Endothelial cell (in vitro differentiated cells): Measurements from ENCODE around the gene XRCC1. TPM values are rescaled to one million over a fixed set of nuclear protein-coding genes. Genes with fewer than 3 reads are reported as not detected.
A peak's percentile ranks its signal among the peaks of the same experiment; 100 is the strongest.

Experiments
- DNase-seq: peaks from one replicate; pipeline ENCODE4 v3.0.0; 2021; ENCODE audit warnings: low spot score
- H3K27ac Mint-ChIP-seq: one replicate; pipeline ENCODE4 v1.8.0; 2021; ENCODE audit warnings: mixed read lengths, inconsistent platforms; ENCODE audit not compliant: unreplicated experiment
- H3K27me3 Mint-ChIP-seq: one replicate; pipeline ENCODE4 v1.8.0; 2021; ENCODE audit warnings: mild to moderate bottlenecking, moderate library complexity, mixed read lengths, inconsistent platforms; ENCODE audit not compliant: unreplicated experiment
- H3K36me3 Mint-ChIP-seq: one replicate; pipeline ENCODE4 v1.8.0; 2021; ENCODE audit warnings: mild to moderate bottlenecking, low read depth, mixed read lengths, inconsistent platforms; ENCODE audit not compliant: unreplicated experiment
- H3K4me1 Mint-ChIP-seq: one replicate; pipeline ENCODE4 v1.8.0; 2021; ENCODE audit warnings: mild to moderate bottlenecking, mixed read lengths, inconsistent platforms; ENCODE audit not compliant: unreplicated experiment
- H3K4me3 Mint-ChIP-seq: one replicate; pipeline ENCODE4 v1.8.0; 2021; ENCODE audit warnings: mild to moderate bottlenecking, mixed read lengths, inconsistent platforms; ENCODE audit not compliant: unreplicated experiment
- H3K9me3 Mint-ChIP-seq: one replicate; pipeline ENCODE4 v1.8.0; 2021; ENCODE audit warnings: mixed read lengths, inconsistent platforms; ENCODE audit not compliant: unreplicated experiment
- total RNA-seq: library from RNA; stranded (reverse); fragmentation: NEBNext Ultra II Directional; extraction: Animal tissue kit (Norgen Biotek cat#: 25700); gene quantifications from one replicate; pipeline ENCODE4 v1.2.1, GENCODE V29; 2021; ENCODE audit not compliant: unreplicated experiment
- TF ChIP-seq, protein P1 (sequence below): fragments of 200-600 bp; sonication (generic); IDR thresholded peaks from one replicate; pipeline ENCODE4 v1.5.0; 2021; ENCODE audit warnings: antibody characterized with exemption; ENCODE audit not compliant: unreplicated experiment

XRCC1 gene
- total RNA-seq, 1 donor from 2014 or later = 45.1 TPM

DNA sequence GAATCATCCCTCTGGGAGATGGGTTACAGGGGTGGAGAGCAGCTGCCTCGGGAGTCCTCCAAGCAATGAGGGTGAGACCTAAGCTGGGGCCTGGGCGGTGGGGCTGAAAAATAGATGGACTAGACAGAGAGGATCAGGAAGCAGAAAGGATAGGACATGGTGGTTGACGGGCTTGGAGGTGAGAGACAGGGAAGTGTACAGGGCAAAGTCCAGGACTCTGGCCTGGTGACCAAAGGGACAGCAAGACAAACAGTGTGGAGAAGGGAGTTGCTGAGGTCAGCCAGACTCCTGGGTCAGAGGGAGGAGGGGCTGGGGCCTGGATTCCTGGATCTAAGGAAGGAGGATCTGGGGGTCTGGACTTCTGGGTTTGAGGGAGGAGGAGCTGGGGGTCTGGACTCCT, 76.3 kb downstream of the XRCC1 start:
- Mint-ChIP-seq H3K27ac (no peak overlapping the region), H3K4me1 (peaks cover 16% of the 10 kb centered on the region), H3K9me3 (no peaks in the 10 kb centered on the region), H3K27me3 (peaks cover 14% of the 10 kb centered on the region), H3K4me3 (peak overlapping the region; percentile 26), H3K36me3 (peaks cover 31% of the 10 kb centered on the region)
- DNase-seq = no peak
- TF ChIP-seq, protein P1, sequence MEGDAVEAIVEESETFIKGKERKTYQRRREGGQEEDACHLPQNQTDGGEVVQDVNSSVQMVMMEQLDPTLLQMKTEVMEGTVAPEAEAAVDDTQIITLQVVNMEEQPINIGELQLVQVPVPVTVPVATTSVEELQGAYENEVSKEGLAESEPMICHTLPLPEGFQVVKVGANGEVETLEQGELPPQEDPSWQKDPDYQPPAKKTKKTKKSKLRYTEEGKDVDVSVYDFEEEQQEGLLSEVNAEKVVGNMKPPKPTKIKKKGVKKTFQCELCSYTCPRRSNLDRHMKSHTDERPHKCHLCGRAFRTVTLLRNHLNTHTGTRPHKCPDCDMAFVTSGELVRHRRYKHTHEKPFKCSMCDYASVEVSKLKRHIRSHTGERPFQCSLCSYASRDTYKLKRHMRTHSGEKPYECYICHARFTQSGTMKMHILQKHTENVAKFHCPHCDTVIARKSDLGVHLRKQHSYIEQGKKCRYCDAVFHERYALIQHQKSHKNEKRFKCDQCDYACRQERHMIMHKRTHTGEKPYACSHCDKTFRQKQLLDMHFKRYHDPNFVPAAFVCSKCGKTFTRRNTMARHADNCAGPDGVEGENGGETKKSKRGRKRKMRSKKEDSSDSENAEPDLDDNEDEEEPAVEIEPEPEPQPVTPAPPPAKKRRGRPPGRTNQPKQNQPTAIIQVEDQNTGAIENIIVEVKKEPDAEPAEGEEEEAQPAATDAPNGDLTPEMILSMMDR = no peak

DNA sequence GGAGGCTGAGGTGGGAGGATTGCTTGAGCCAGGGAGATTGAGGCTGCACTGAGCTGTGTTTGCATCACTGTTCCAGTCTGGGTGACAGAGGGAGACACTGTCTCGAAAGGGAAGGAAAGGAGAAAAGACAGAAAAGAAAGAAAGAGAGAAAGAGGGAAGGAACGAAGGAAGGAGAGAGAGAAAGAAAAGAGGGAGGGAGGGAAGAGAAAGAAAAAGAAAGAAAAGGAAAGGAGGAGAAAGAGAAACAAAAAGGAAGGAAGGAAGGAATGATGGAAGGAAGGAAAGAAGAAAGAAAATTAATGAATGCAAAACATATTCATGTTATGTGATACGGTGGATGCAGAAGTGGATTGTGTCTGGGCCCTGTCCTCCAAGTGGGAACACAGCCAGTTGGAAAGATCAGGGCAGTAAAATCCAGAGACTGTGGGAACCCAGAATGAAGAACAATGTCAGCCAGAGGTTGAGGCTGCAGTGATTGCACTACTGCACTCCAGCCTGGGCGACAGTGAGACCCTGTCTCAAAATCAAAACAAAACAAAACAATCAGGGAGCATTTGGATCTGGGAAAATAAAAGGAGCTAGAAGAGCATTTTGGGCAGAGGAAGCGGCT, 77.0 kb downstream of the XRCC1 start:
- TF ChIP-seq, protein P1 = no peak
- Mint-ChIP-seq H3K4me1 (peaks cover 12% of the 10 kb centered on the region), H3K27ac (no peak overlapping the region), H3K4me3 (peak overlapping the region; percentile 59), H3K27me3 (peaks cover 9% of the 10 kb centered on the region), H3K9me3 (no peaks in the 10 kb centered on the region), H3K36me3 (peaks cover 31% of the 10 kb centered on the region)
- DNase-seq = no peak

DNA sequence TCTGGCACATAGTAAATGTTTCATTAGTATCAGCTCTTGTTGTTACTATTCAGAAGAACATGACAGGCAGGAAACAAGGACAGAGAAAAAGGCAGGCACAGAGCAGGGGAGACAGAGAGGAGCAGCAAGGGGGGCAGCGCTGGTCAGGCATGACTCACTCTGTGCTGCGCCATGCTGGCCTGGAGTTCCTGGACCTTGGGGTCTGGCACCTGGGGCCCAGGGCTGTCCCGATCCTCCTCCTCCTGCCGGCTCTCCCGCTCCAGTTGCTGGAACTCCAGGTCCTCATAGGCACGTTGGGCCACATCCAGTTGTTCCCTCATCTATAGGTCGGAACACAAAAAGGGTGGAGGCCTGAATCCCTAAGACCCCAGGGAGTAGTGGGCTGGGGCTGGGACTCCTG, 78.4 kb downstream of the XRCC1 start:
- TF ChIP-seq, protein P1 = no peak
- H3K27me3 Mint-ChIP-seq = peaks cover 8% of the 10 kb centered on the region
- no peak for DNase-seq
- H3K9me3 Mint-ChIP-seq = no peaks in the 10 kb centered on the region
- H3K4me3 Mint-ChIP-seq = peak overlapping the region; percentile 40
- H3K27ac Mint-ChIP-seq = no peak overlapping the region
- peaks cover 31% of the 10 kb centered on the region for H3K36me3 Mint-ChIP-seq
- peaks cover 8% of the 10 kb centered on the region for H3K4me1 Mint-ChIP-seq

DNA sequence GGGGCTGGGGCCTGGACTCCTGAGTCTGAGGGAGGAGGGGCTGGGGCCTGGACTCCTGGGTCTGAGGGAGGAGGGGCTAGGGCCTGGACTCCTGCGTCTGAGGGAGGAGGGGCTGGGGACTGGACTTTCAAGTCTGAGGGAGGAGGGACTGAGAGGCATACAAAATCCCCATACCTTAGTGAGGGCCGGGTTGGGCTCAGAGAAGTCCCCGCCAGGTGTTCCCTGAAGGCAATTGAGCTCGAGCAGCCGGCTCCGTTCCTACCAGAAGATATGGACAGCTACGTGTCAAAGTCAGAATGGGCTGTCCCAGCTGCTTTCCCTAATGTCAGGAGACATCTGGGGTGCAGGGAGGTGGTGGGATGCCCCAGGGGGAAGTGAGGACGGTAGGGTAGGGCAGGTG, 80.2 kb downstream of the XRCC1 start:
- Mint-ChIP-seq H3K36me3 (peaks cover 25% of the 10 kb centered on the region), H3K4me1 (peaks cover 9% of the 10 kb centered on the region), H3K9me3 (no peaks in the 10 kb centered on the region), H3K27me3 (peaks cover 7% of the 10 kb centered on the region), H3K4me3 (no peak overlapping the region), H3K27ac (no peak overlapping the region)
- DNase-seq = no peak
- TF ChIP-seq, protein P1 = no peak

Other genes with a start within 250 kb of the XRCC1 start
- gene CD177, start 221.8 kb downstream of the XRCC1 start, total RNA-seq = 0.38 TPM
- not detected for gene TEX101, start 160.6 kb downstream of the XRCC1 start, total RNA-seq
- gene LYPD3, start 109.9 kb downstream of the XRCC1 start, total RNA-seq = 0.67 TPM
- 9.6 TPM for gene PHLDB3, start 70.8 kb downstream of the XRCC1 start, total RNA-seq
- 42.9 TPM for gene ETHE1, start 48.3 kb downstream of the XRCC1 start, total RNA-seq
- 2.3 TPM for gene ZNF575, start 42.3 kb downstream of the XRCC1 start, total RNA-seq
- 3.4 TPM for gene PINLYP, start 274 bp upstream of the XRCC1 start, total RNA-seq
- gene IRGQ, start 20.6 kb upstream of the XRCC1 start, total RNA-seq = 48.6 TPM
- 10.7 TPM for gene ZNF576, start 21.1 kb upstream of the XRCC1 start, total RNA-seq
- 0.26 TPM for gene SRRM5, start 36.6 kb upstream of the XRCC1 start, total RNA-seq
- 97.7 TPM for gene ZNF428, start 44.1 kb upstream of the XRCC1 start, total RNA-seq
- gene CADM4, start 64.3 kb upstream of the XRCC1 start, total RNA-seq = 21.1 TPM
- 16.3 TPM for gene PLAUR, start 94.6 kb upstream of the XRCC1 start, total RNA-seq
- not detected for gene IRGC, start 140.5 kb upstream of the XRCC1 start, total RNA-seq
- gene SMG9, start 179.4 kb upstream of the XRCC1 start, total RNA-seq = 38.8 TPM
- gene KCNN4, start 205.4 kb upstream of the XRCC1 start, total RNA-seq = 0.28 TPM
- gene LYPD5, start 226.9 kb upstream of the XRCC1 start, total RNA-seq = not detected